Measurements from ENCODE around the gene FYN.

- TF ChIP-seq CTCF (conservative IDR thresholded peaks at IDR 0.05; ENCODE audit: low read depth, low read length), result no peak
- TF ChIP-seq POLR2A (IDR thresholded peaks at IDR 0.05; ENCODE audit: low read depth, low read length), result no peak
- TF ChIP-seq BHLHE40 (IDR thresholded peaks at IDR 0.05; ENCODE audit: low read depth, low read length), result no peak
These were observed 40.3 kb downstream of the FYN start for GRCh38 chr6:111832833-111833418.

Measured in IMR-90 (cell line).